ENCODE results near the gene MRPS23.

The MRPS23 gene

GRCh38 chr17:57834146-57834741 lies 15.6 kb downstream of the MRPS23 start:
- peak in 1 of 2 experiments; percentile 46 for DNase-seq

- DNase-seq, result peak; percentile 71 to 85
Observed at GRCh38 chr17:57833179-57833939, 16.5 kb downstream of the MRPS23 start.

- DNase-seq, result no peak
Observed at GRCh38 chr17:57832314-57833178, 17.3 kb downstream of the MRPS23 start.

GRCh38 chr17:57830880-57831279 lies 19.0 kb downstream of the MRPS23 start:
- DNase-seq, result no peak

- DNase-seq, result no peak
Observed at GRCh38 chr17:57823469-57824401, 26.1 kb downstream of the MRPS23 start.

GRCh38 chr17:57819867-57820266 lies 30.0 kb downstream of the MRPS23 start:
- no peak for DNase-seq

- DNase-seq, result no peak
Observed at GRCh38 chr17:57819285-57819684, 30.6 kb downstream of the MRPS23 start.

GRCh38 chr17:57818066-57818465 lies 31.8 kb downstream of the MRPS23 start:
- DNase-seq, result no peak

- no peak for DNase-seq
Observed at GRCh38 chr17:57817299-57817698, 32.5 kb downstream of the MRPS23 start.

- no peak for DNase-seq
Observed at GRCh38 chr17:57814421-57814820, 35.4 kb downstream of the MRPS23 start.

GRCh38 chr17:57811638-57812280 lies 38.1 kb downstream of the MRPS23 start:
- peak in 1 of 2 experiments; percentile 32 for DNase-seq

GRCh38 chr17:57810721-57811637 lies 38.9 kb downstream of the MRPS23 start:
- DNase-seq, result peak; percentile 26 to 28

- no peak for DNase-seq
Observed at GRCh38 chr17:57809879-57810278, 40.0 kb downstream of the MRPS23 start.

- DNase-seq, result no peak
Observed at GRCh38 chr17:57808882-57809281, 41.0 kb downstream of the MRPS23 start.

- no peak for DNase-seq
Observed at GRCh38 chr17:57806167-57806830, 43.5 kb downstream of the MRPS23 start.

GRCh38 chr17:57803021-57803420 lies 46.8 kb downstream of the MRPS23 start:
- DNase-seq, result peak; percentile 57 to 70

GRCh38 chr17:57801044-57801711 lies 48.7 kb downstream of the MRPS23 start:
- no peak for DNase-seq

- no peak for DNase-seq
Observed at GRCh38 chr17:57794841-57795240, 55.0 kb downstream of the MRPS23 start.

- DNase-seq, result no peak
Observed at GRCh38 chr17:57788725-57789124, 61.1 kb downstream of the MRPS23 start.

GRCh38 chr17:57785022-57785421 lies 64.8 kb downstream of the MRPS23 start:
- no peak for DNase-seq
